Right lobe of liver (tissue), 6 donors: ENCODE data around the gene HOXD10. TPM values are rescaled to one million over a fixed set of nuclear protein-coding genes. Genes with fewer than 3 reads are reported as not detected.

ENCODE experiments used
- ATAC-seq, 4 donors: fragments of 200-7000 bp; cut with Tn5 transposase; one replicate each; pipeline ENCODE4 v1.9.1; 2020; ENCODE audit warnings: mild to moderate bottlenecking in 4 of 4, moderate library complexity in 4 of 4
- DNase-seq, 3 donors: peaks; one replicate each; pipeline ENCODE4 v3.0.0-alpha.2; 2020
- H3K27ac ChIP-seq, 3 donors: fragments of 200-600 bp; one replicate each; pipeline ENCODE4 v1.8.0; 2022
- H3K27me3 ChIP-seq, 2 donors: fragments of 200-600 bp; one replicate each; pipeline ENCODE4 v1.8.0; 2022
- H3K36me3 ChIP-seq, 4 donors: fragments of 200-600 bp; sonication (generic) in 1 of 4; one replicate each; pipeline versions ENCODE4 v1.5.1 to v1.8.0; 2017 to 2022; ENCODE audit warnings: control low read depth in 1 of 4
- H3K4me1 ChIP-seq, 4 donors: fragments of 200-600 bp; sonication (generic) in 1 of 4; one replicate each; pipeline versions ENCODE4 v1.5.1 to v1.8.0; 2017 to 2022; ENCODE audit warnings: control low read depth in 1 of 4
- H3K4me3 ChIP-seq, 3 donors: fragments of 200-600 bp; one replicate each; pipeline ENCODE4 v1.8.0; 2022
- H3K9me3 ChIP-seq, 4 donors: fragments of 200-600 bp; sonication (generic) in 1 of 4; one replicate each; pipeline versions ENCODE4 v1.5.1 to v1.8.0; 2017 to 2022; ENCODE audit warnings: control low read depth in 1 of 4
- POLR2A ChIP-seq: fragments of 450-650 bp; IDR thresholded peaks from one replicate; pipeline ENCODE4 v1.6.1; 2017; ENCODE audit warnings: antibody characterized with exemption, mild to moderate bottlenecking
- WGBS: methylation state at CpG from one replicate; pipeline ENCODE4 v1.1.6; 2018; ENCODE audit warnings: low coverage, low lambda C conversion rate; ENCODE audit not compliant: insufficient coverage; ENCODE audit errors: missing lambda C conversion rate; 5-methylcytosine and 5-hydroxymethylcytosine counted together
- intact Hi-C, 2 donors: fragments of 100-400 bp; cut with DNase I; formaldehyde crosslinking; loops; one replicate each; pipeline versions ENCODE4 v1.11.2 to v1.14.1; 2022
- total RNA-seq, 6 experiments: library from RNA; depleted of rRNA in 2 of 6; stranded (reverse); fragments of >200 nt in 2 of 6; fragmentation: NEBNext Ultra II Directional in 3 of 6; extraction: Animal tissue kit (Norgen Biotek cat#: 25700) in 3 of 6; gene quantifications; one replicate each; pipeline versions ENCODE4 v1.1.0 to v1.2.4, GENCODE V29; 2016 to 2023
- TF ChIP-seq, protein P1 (sequence below), 4 donors: fragments of 200-600 bp in 3 of 4; fragments of 450-650 bp in 1 of 4; IDR thresholded peaks; one replicate each; pipeline versions ENCODE4 v1.5.1 to v1.8.0; 2016 to 2022; ENCODE audit warnings: antibody characterized with exemption in 4 of 4, mild to moderate bottlenecking in 2 of 4
- donor health status: DM: no; HTN: yes; CAD: no.
- donor health status: DM: no; HTN: no; CAD: no.
- donor health status: DM: no; HTN: no; CAD: no.
- donor health status: DM: no; HTN: yes; CAD: no.
- donor health status: DM: no; HTN: yes; CAD: no.

The HOXD10 gene
- total RNA-seq, 6 experiments from 2014 or later, result not detected

GRCh38 chr2:176071330-176072291 lies 45.0 kb upstream of the HOXD10 start:
- Histone ChIP-seq H3K4me1 (peaks cover 0 to 20% (median 6%) of the 10 kb centered on the region in 4 donors), H3K36me3 (no peaks in the 10 kb centered on the region), H3K9me3 (no peaks in the 10 kb centered on the region), H3K4me3 (no peak overlapping the region), H3K27ac (no peak overlapping the region), H3K27me3 (peaks cover 17 to 82% of the 10 kb centered on the region in 2 donors)
- 2% methylated on average over 19 of the region's 58 CpGs for WGBS
- TF ChIP-seq, protein P1, sequence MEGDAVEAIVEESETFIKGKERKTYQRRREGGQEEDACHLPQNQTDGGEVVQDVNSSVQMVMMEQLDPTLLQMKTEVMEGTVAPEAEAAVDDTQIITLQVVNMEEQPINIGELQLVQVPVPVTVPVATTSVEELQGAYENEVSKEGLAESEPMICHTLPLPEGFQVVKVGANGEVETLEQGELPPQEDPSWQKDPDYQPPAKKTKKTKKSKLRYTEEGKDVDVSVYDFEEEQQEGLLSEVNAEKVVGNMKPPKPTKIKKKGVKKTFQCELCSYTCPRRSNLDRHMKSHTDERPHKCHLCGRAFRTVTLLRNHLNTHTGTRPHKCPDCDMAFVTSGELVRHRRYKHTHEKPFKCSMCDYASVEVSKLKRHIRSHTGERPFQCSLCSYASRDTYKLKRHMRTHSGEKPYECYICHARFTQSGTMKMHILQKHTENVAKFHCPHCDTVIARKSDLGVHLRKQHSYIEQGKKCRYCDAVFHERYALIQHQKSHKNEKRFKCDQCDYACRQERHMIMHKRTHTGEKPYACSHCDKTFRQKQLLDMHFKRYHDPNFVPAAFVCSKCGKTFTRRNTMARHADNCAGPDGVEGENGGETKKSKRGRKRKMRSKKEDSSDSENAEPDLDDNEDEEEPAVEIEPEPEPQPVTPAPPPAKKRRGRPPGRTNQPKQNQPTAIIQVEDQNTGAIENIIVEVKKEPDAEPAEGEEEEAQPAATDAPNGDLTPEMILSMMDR (IDR thresholded peaks at IDR 0.05), result no peak
- no peak for TF ChIP-seq POLR2A
- intact Hi-C loops, result loop anchor here in 1 of 2 donors (10.0 kb wide), 1 partner anchor 387 kb away; no protein-coding TSS in a partner anchor
- DNase-seq (no peak), ATAC-seq (no peak)

- Histone ChIP-seq H3K9me3 (no peaks in the 10 kb centered on the region), H3K4me3 (no peak overlapping the region), H3K36me3 (no peaks in the 10 kb centered on the region), H3K27ac (no peak overlapping the region), H3K4me1 (peaks cover 0 to 14% (median 3%) of the 10 kb centered on the region in 4 donors), H3K27me3 (peaks cover 23 to 80% of the 10 kb centered on the region in 2 donors)
- intact Hi-C loops, result loop anchor here in 1 of 2 donors (10.0 kb wide), 1 partner anchor 387 kb away; no protein-coding TSS in a partner anchor
- TF ChIP-seq, protein P1 (IDR thresholded peaks at IDR 0.05), result no peak
- no peak for TF ChIP-seq POLR2A
- DNase-seq (no peak), ATAC-seq (no peak)
- 15% methylated on average over 5 of the region's 5 CpGs for WGBS
Observed at GRCh38 chr2:176072292-176072669, 44.3 kb upstream of the HOXD10 start.

DNA sequence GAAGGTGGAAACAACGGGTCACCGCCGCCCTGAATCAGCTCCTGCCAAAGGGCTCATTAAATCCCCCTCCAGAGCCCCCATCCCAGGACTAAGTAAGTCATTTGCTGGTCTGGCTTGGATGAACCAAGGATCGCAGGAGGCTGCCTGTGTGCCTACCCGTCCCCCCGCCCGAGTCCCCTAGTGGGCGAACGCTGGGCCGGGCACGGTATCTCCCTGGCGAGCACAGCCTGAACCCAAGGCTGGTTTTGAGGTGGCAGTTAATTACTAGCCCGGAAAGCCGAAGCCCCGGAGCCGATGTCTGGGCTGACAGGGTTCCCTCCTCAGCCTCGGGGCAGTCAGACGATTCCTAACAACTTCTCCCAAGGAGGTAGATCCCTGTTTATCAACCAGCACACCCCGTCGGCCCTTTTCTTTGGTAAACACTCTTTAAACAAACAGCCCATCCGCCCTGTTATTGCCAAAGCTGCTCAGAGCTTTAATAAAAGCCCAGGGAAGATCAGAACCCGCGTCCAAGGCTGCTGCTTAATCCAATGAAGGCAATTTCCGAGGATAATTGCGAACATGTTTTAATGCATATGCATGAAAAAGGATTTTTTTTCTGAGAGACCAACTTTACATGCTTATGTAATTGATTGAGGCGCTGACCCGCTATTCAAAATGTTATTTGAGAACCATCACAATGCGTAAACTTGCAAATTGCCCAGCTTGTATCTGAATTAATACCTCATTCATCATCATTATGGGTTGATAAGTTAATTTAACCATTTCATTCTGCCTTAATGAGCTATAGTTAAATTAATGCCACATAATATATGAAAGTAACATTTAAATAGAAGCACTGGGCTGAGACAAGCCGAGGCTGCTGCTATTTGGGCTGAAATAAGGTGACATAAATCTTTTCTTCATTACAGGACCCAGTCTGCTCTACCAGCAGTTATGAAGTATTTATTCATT lies 43.4 kb upstream of the HOXD10 start:
- peaks cover 0 to 5% (median 0%) of the 10 kb centered on the region in 4 donors for H3K4me1 ChIP-seq
- no peaks in the 10 kb centered on the region for H3K9me3 ChIP-seq
- ATAC-seq (peak in 2 of 4 donors; percentile 19 to 40), DNase-seq (no peak)
- no peak for TF ChIP-seq POLR2A
- TF ChIP-seq, protein P1 (IDR thresholded peaks at IDR 0.05), result no peak
- no peak overlapping the region for H3K4me3 ChIP-seq
- intact Hi-C loops, result loop anchor here in 1 of 2 donors (10.0 kb wide), 1 partner anchor 388 kb away; no protein-coding TSS in a partner anchor
- no peak overlapping the region for H3K27ac ChIP-seq
- no peaks in the 10 kb centered on the region for H3K36me3 ChIP-seq
- peaks cover 22 to 83% of the 10 kb centered on the region in 2 donors for H3K27me3 ChIP-seq
- WGBS, result 4% methylated on average over 15 of the region's 29 CpGs

DNA sequence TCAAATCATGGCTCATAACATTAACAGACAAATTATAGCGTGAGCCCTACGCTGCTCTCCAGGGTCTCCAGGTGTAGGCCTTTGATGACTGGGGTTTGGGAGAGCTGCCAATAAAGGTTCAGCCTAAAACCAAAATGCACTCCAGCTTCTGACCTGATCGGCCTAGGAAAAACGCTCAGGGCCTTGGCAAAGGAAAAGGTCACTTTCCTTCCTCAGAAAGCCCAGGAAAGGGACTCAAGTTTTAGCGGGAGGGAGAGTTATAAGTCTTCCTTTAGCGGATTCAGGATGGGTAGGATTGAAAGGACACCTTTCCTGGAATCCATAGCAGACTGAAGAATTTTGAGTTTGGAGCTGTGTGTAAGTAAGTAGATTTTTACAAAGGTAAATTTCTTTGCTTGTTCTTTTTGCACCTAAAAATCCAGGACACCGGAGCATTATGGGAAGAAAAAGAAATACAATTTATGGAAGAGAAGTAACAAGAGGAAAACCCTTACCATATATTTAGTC lies 41.6 kb upstream of the HOXD10 start:
- peaks cover 23 to 84% of the 10 kb centered on the region in 2 donors for H3K27me3 ChIP-seq
- peaks cover 0 to 6% (median 0%) of the 10 kb centered on the region in 4 donors for H3K4me1 ChIP-seq
- intact Hi-C loops, result loop anchor here in 1 of 2 donors (10.0 kb wide), 1 partner anchor 390 kb away; no protein-coding TSS in a partner anchor
- no peak overlapping the region for H3K27ac ChIP-seq
- H3K9me3 ChIP-seq, result no peaks in the 10 kb centered on the region
- WGBS, result 13% methylated on average over 7 of the region's 7 CpGs
- TF ChIP-seq, protein P1 (IDR thresholded peaks at IDR 0.05), result no peak
- no peaks in the 10 kb centered on the region for H3K36me3 ChIP-seq
- ATAC-seq (no peak), DNase-seq (no peak)
- no peak overlapping the region for H3K4me3 ChIP-seq
